ENCODE data around the gene KIAA0753. TPM values are rescaled to one million over a fixed set of nuclear protein-coding genes. Genes with fewer than 3 reads are reported as not detected.

The KIAA0753 gene
- polyA plus RNA-seq, 1 donor = 15.9 TPM

DNA sequence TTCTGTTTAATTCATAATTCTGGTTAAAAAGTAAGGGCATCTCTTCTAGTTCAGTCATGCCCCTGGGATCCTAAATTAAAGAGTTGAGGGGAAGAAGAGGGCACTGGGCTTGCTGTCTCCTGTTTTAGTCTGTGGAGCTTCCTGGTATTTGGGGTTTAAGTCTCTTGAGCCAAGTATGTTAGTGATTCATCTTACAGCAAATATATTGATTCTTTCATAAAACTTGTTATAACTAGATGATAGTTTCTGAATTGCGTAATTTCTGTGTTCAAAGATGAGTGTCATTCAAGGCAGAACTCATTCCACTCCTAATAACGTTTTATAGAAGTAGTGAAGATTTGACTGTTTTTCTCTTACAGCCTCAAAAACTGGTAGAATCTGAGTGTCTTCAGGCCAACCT lies 2.1 kb upstream of the KIAA0753 start:
- Histone ChIP-seq H3K27me3 (ENCODE audit: control insufficient read depth, insufficient read depth, low read length) (no peaks in the 10 kb centered on the region), H3K36me3 (ENCODE audit: control insufficient read depth, insufficient read depth, low read length) (peaks cover 21% of the 10 kb centered on the region), H3K4me1 (ENCODE audit: control insufficient read depth, insufficient read depth, low read length) (peaks cover 14% of the 10 kb centered on the region), H3K9me3 (ENCODE audit: control insufficient read depth, low read depth, low read length) (no peaks in the 10 kb centered on the region), H3K27ac (ENCODE audit: low read length) (no peak overlapping the region), H3K4me3 (ENCODE audit: low read length) (no peak overlapping the region)
- no peak for DNase-seq
- no CpG with 5 or more reads among the region's 2 CpGs for WGBS (ENCODE audit: insufficient coverage, low lambda C conversion rate)

DNA sequence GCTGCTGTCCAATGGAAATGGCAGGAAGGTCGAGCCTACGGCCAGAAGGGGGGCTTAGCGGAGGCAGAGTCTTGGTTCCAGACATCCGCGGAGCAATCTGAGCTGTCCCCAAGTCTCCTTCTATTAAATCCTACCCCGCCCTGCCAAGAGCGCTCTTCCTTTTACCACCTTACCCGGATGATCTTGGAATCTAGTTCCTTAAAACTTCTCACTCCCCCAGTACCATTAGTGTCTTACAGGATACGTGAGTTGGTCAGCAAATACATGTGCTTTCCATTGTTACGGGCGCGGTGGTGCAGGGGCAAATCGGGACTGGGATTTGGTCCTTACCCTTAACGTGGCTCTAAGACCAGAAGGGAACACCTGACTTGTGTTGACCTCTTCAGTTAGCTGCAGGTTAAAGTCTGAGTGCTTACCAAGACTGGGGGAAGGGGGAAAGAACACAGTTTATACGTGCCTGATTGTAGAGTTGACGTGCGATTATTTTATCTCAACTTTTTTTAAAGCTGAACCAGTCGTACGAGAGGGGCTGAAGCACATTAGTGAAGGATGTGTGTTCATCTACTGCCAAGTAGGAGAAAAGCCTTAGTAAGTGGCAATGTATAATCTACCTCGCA lies 844 bp upstream of the KIAA0753 start:
- peak; percentile 71 to 86 for DNase-seq
- H3K27me3 ChIP-seq (ENCODE audit: control insufficient read depth, insufficient read depth, low read length) = no peaks in the 10 kb centered on the region
- peak overlapping the region; percentile 86 for H3K4me3 ChIP-seq (ENCODE audit: low read length)

DNA sequence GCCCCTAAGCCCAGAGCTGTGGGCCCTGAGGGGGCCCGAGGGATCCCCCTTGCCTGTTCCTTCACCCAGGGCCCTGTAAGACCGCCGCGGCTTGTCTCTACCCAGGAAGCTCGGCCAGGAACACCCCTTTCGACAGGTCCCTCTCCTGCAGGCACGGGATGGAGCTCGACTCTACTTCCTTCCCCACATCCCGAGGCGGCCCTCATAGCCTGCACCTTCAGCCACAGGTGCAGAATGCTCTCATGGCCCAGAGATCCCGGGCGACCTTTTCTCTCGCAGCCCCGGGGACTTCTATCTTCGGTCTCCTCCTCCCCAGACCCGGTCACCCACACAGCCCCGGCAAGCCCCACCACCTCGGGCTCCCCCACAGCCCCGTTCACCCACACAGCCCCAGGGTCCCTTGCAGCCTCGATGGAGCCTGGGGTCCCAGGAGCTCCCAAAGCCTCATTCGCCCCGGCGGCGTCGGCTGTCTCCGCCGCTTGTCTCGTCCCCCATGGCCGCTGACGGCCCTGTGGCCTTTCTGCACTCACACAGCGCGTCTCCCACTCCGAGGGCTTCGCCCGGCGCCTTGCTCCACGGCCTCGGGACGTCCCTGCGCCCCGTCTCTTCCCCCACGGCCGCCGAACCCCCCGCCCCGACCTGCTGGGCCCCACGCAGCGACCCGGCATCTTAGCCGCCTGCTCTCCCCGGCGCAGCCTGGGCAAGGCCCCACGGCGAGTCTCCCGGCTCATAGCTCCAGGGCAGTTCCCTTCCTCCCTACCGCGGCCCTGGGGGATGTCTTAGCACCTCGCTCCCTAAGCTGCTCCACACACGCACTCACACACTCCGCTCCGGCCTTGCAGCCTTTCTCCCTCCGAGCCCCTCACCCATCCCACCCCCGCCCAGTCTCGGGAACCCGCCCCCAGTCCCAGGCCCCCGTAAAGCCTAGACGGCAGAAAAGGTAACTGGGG lies 650 bp downstream of the KIAA0753 start:
- Histone ChIP-seq H3K4me1 (ENCODE audit: control insufficient read depth, insufficient read depth, low read length) (peaks cover 14% of the 10 kb centered on the region), H3K4me3 (ENCODE audit: low read length) (peak overlapping the region; percentile 86), H3K9me3 (ENCODE audit: control insufficient read depth, low read depth, low read length) (no peaks in the 10 kb centered on the region), H3K27me3 (ENCODE audit: control insufficient read depth, insufficient read depth, low read length) (no peaks in the 10 kb centered on the region), H3K27ac (ENCODE audit: low read length) (peak overlapping the region; percentile 89), H3K36me3 (ENCODE audit: control insufficient read depth, insufficient read depth, low read length) (peaks cover 15% of the 10 kb centered on the region)
- DNase-seq = peak in 1 of 2 donors; percentile 19
- WGBS (ENCODE audit: insufficient coverage, low lambda C conversion rate) = no CpG with 5 or more reads among the region's 67 CpGs

More for the DNA sequence above, 844 bp upstream of the KIAA0753 start:
- peak overlapping the region; percentile 89 for H3K27ac ChIP-seq (ENCODE audit: low read length)
- WGBS (ENCODE audit: insufficient coverage, low lambda C conversion rate) = no CpG with 5 or more reads among the region's 20 CpGs
- no peaks in the 10 kb centered on the region for H3K9me3 ChIP-seq (ENCODE audit: control insufficient read depth, low read depth, low read length)
- peaks cover 16% of the 10 kb centered on the region for H3K36me3 ChIP-seq (ENCODE audit: control insufficient read depth, insufficient read depth, low read length)
- H3K4me1 ChIP-seq (ENCODE audit: control insufficient read depth, insufficient read depth, low read length) = peaks cover 14% of the 10 kb centered on the region

DNA sequence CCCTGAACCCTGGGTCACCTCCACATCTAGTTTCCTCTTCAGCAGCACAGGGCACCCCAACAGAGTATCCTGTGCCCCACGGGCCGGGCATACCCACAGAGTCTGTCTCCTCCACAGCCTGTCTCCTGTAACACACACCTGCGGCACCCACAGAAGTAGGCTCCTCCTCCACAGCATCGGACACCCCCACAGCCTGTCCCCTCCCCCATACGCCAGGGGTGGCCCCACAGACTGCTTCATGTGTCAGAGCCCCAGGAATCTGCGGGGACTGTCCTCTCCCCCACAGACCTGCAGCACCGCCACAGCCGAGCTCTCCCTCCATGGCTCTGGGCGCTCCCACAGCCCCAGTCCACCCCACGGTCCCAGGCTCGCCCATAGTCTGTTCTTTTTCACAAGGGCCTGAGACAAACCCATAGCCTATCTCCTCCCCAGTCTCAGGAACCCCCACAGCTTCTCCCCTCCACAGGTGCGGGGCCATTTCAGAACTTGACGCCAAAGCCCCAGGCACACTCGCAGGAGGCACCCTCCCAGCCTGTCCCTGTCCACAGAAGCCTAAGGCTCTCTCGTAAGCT lies 1.4 kb downstream of the KIAA0753 start:
- no peak overlapping the region for H3K27ac ChIP-seq (ENCODE audit: low read length)
- peaks cover 16% of the 10 kb centered on the region for H3K36me3 ChIP-seq (ENCODE audit: control insufficient read depth, insufficient read depth, low read length)
- no CpG with 5 or more reads among the region's 15 CpGs for WGBS (ENCODE audit: insufficient coverage, low lambda C conversion rate)

DNA sequence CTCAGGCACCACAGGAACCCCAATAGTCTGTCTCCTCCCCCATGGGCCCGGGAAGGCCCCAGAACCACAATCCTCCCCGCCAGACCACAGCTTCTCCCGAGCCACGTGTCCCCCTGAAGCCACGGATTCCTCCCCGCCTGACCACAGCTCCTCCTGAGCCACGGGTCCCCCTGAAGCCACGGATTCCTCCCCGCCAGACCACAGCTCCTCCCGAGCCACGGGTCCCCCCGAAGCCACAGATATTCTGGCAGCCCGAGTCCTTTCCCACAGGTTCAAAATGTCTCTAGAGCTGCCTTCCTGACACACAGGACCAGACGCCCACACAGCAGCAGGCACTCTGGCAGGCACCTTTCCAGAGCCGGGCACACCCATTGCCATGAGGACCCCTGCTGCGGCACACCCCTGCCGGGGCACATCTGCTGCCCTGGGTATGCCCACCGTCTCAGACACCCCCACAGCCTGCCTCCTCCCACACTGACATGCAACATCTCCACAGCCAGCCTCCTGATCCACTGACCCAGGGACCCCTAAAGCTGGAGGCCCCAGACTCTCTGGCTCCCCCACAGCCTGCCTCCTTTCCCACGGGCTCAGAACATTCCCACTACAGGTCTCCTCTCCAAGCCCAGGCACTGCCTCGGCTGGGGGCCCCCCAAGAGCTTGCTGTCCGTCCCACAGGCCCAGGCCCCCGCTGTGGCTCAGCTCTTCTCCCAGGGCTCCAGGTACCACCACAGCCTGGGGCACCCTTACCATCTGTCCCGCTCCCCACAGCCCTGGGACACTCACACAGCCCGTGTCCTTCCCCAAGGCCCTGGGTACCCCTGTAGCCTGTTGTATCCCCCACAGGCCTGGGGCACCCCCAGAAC lies 2.2 kb downstream of the KIAA0753 start:
- Histone ChIP-seq H3K4me1 (ENCODE audit: control insufficient read depth, insufficient read depth, low read length) (peaks cover 14% of the 10 kb centered on the region), H3K4me3 (ENCODE audit: low read length) (peak overlapping the region; percentile 86), H3K27ac (ENCODE audit: low read length) (no peak overlapping the region), H3K27me3 (ENCODE audit: control insufficient read depth, insufficient read depth, low read length) (no peaks in the 10 kb centered on the region), H3K9me3 (ENCODE audit: control insufficient read depth, low read depth, low read length) (no peaks in the 10 kb centered on the region), H3K36me3 (ENCODE audit: control insufficient read depth, insufficient read depth, low read length) (peaks cover 15% of the 10 kb centered on the region)
- WGBS (ENCODE audit: insufficient coverage, low lambda C conversion rate) = no CpG with 5 or more reads among the region's 24 CpGs
- DNase-seq = no peak

More for the DNA sequence above, 1.4 kb downstream of the KIAA0753 start:
- Histone ChIP-seq H3K4me3 (ENCODE audit: low read length) (peak overlapping the region; percentile 86), H3K9me3 (ENCODE audit: control insufficient read depth, low read depth, low read length) (no peaks in the 10 kb centered on the region), H3K4me1 (ENCODE audit: control insufficient read depth, insufficient read depth, low read length) (peaks cover 14% of the 10 kb centered on the region), H3K27me3 (ENCODE audit: control insufficient read depth, insufficient read depth, low read length) (no peaks in the 10 kb centered on the region)
- peak in 1 of 2 donors; percentile 13 for DNase-seq

DNA sequence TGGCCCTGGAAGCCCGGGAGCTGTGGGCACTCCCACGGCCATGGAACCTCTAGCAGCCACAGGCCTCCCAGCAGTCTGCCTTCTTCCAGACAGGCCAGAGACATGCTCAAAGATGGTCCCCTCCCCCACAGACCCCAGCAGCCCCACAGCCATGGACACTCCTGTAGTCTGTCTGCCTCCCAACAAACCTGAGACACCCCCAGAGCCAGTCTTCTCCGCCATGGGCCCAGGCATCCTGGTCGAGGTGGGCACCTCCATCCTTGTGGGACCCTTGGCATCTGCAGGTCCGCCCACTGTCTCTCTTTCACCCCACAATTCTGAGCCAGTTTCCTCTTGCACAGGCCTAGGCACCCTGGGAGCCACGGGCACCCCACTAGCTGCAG lies 3.1 kb downstream of the KIAA0753 start:
- no CpG with 5 or more reads among the region's 6 CpGs for WGBS (ENCODE audit: insufficient coverage, low lambda C conversion rate)
- H3K9me3 ChIP-seq (ENCODE audit: control insufficient read depth, low read depth, low read length) = no peaks in the 10 kb centered on the region
- no peak overlapping the region for H3K27ac ChIP-seq (ENCODE audit: low read length)

DNA sequence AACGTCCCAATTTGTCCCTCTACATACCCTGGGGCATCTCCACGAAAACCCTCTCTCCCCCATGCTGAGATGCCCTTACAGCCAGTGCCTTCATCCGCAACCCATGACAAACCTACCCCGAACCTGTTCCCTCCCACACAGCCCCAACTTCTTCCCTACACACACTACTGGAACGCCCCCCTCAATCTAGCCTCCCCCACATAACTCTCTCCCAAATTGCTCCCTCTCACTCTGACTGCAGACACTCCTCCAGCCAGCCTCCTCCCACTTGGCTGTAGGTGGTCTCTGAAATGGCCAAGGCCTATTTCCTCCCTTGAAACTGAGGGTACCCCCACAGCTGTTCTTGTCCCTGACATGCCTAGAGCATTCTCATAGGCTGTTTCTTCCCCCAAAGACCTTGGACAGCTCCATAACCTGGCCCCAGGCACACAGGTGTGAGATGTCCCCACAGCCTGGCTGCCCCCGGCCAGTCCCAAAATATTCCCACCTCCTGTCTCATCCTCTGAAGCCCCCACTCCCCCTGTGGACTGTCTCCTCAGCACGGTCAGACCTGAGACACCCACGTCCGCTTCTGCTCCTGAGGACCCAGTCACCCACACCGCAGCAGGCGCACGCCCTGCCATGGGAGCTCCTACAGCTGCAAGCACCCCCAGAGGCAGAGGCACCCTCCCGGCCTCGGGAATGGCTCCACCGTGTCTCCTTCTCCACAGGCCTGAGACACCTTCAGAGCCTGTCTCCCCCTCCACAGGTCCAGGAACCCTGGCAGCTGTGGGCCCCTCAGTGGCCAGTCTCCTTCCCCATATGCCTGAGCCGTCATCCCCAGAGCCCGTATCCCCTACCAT lies 3.7 kb downstream of the KIAA0753 start:
- Histone ChIP-seq H3K4me1 (ENCODE audit: control insufficient read depth, insufficient read depth, low read length) (peaks cover 9% of the 10 kb centered on the region), H3K4me3 (ENCODE audit: low read length) (no peak overlapping the region), H3K9me3 (ENCODE audit: control insufficient read depth, low read depth, low read length) (no peaks in the 10 kb centered on the region), H3K27me3 (ENCODE audit: control insufficient read depth, insufficient read depth, low read length) (no peaks in the 10 kb centered on the region), H3K36me3 (ENCODE audit: control insufficient read depth, insufficient read depth, low read length) (peaks cover 23% of the 10 kb centered on the region), H3K27ac (ENCODE audit: low read length) (no peak overlapping the region)
- no peak for DNase-seq
- no CpG with 5 or more reads among the region's 17 CpGs for WGBS (ENCODE audit: insufficient coverage, low lambda C conversion rate)

More for the DNA sequence above, 3.1 kb downstream of the KIAA0753 start:
- Histone ChIP-seq H3K36me3 (ENCODE audit: control insufficient read depth, insufficient read depth, low read length) (peaks cover 18% of the 10 kb centered on the region), H3K4me1 (ENCODE audit: control insufficient read depth, insufficient read depth, low read length) (peaks cover 14% of the 10 kb centered on the region), H3K27me3 (ENCODE audit: control insufficient read depth, insufficient read depth, low read length) (no peaks in the 10 kb centered on the region), H3K4me3 (ENCODE audit: low read length) (no peak overlapping the region)
- no peak for DNase-seq

DNA sequence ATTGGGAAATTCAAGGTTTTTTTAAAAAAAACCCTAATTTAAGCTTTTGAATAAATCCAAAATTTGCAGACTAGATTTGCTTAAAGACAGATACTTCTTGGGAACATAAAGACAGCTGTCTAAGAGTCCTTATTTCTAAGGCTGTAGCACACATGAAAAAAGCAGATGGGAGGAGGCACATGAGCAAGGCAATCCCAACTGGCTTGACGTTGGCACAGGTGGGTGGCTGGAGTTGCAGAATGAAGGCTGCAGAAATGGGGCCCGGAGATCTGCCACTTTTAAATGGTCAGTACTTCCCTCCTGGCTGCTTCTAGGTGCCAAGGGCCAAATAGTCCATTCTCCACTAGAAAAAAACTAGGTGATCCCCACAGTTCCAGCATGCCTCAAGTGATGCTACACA lies 4.4 kb downstream of the KIAA0753 start:
- H3K27ac ChIP-seq (ENCODE audit: low read length) = no peak overlapping the region
- no peaks in the 10 kb centered on the region for H3K27me3 ChIP-seq (ENCODE audit: control insufficient read depth, insufficient read depth, low read length)
- no peak overlapping the region for H3K4me3 ChIP-seq (ENCODE audit: low read length)
- peaks cover 8% of the 10 kb centered on the region for H3K4me1 ChIP-seq (ENCODE audit: control insufficient read depth, insufficient read depth, low read length)
- WGBS (ENCODE audit: insufficient coverage, low lambda C conversion rate) = no CpG with 5 or more reads among the region's 2 CpGs
- peaks cover 28% of the 10 kb centered on the region for H3K36me3 ChIP-seq (ENCODE audit: control insufficient read depth, insufficient read depth, low read length)
- no peak for DNase-seq
- H3K9me3 ChIP-seq (ENCODE audit: control insufficient read depth, low read depth, low read length) = no peaks in the 10 kb centered on the region

DNA sequence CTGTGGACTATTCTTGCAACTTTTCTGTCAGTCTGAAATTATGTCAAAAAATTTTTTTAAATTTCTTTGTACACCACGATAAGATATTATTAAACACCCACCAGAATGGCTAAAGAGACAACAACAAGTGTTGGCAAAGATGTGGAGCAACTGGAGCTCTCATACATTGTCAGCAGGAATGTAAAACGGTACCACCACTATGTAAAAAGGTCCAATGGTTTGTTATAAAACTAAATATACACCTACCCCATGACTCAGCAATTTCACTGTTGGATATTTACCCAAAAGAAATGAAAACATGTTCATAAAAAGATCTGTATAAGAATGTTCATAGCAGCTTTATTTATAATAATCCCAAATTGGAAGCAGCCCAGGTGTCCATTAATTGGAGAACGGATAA lies 7.2 kb downstream of the KIAA0753 start:
- DNase-seq = no peak
- H3K9me3 ChIP-seq (ENCODE audit: control insufficient read depth, low read depth, low read length) = no peaks in the 10 kb centered on the region
- H3K36me3 ChIP-seq (ENCODE audit: control insufficient read depth, insufficient read depth, low read length) = peaks cover 33% of the 10 kb centered on the region
- no peaks in the 10 kb centered on the region for H3K27me3 ChIP-seq (ENCODE audit: control insufficient read depth, insufficient read depth, low read length)
- H3K27ac ChIP-seq (ENCODE audit: low read length) = no peak overlapping the region
- H3K4me1 ChIP-seq (ENCODE audit: control insufficient read depth, insufficient read depth, low read length) = peaks cover under 1% of the 10 kb centered on the region
- no peak overlapping the region for H3K4me3 ChIP-seq (ENCODE audit: low read length)
- 92% methylated on average over 2 of the region's 3 CpGs for WGBS (ENCODE audit: insufficient coverage, low lambda C conversion rate)

Data from large intestine (tissue), 3 donors.